GM21723 (cell line): ENCODE measurements around the gene CELA2A.
"Not testable (repeated sequence)": the region's sequence is repeated elsewhere in the genome, so short reads cannot be mapped to it uniquely, and the experiment has no call there.

Experiments
- ATAC-seq: cut with Tn5 transposase; IDR thresholded peaks from one replicate; pipeline ENCODE4 v1.9.1; 2021; ENCODE audit warnings: mild to moderate bottlenecking, moderate library complexity; ENCODE audit not compliant: unreplicated experiment

CELA2A gene

GRCh38 chr1:15444468-15445389 is 11.8 kb upstream of the CELA2A start:
- ATAC-seq, result no peak

GRCh38 chr1:15445390-15446122 is 11.0 kb upstream of the CELA2A start:
- ATAC-seq, result no peak

- no peak for ATAC-seq
Measured at GRCh38 chr1:15446212-15446611, 10.3 kb upstream of the CELA2A start.

- no peak for ATAC-seq
Measured at GRCh38 chr1:15448877-15449462, 7.6 kb upstream of the CELA2A start.

GRCh38 chr1:15449567-15449966 is 7.0 kb upstream of the CELA2A start:
- ATAC-seq, result no peak

GRCh38 chr1:15451014-15451722 is 5.4 kb upstream of the CELA2A start:
- no peak for ATAC-seq

GRCh38 chr1:15452216-15452615 is 4.3 kb upstream of the CELA2A start:
- no peak for ATAC-seq

- ATAC-seq, result no peak
Measured at GRCh38 chr1:15452866-15453571, 3.5 kb upstream of the CELA2A start.

GRCh38 chr1:15453734-15454133 is 2.8 kb upstream of the CELA2A start:
- ATAC-seq, result no peak

- ATAC-seq, result no peak
Measured at GRCh38 chr1:15454256-15454655, 2.3 kb upstream of the CELA2A start.

- no peak for ATAC-seq
Measured at GRCh38 chr1:15455522-15455921, 1.0 kb upstream of the CELA2A start.

- no peak for ATAC-seq
Measured at GRCh38 chr1:15457585-15457984, 1.1 kb downstream of the CELA2A start.

GRCh38 chr1:15458388-15458787 is 1.9 kb downstream of the CELA2A start:
- not testable (repeated sequence) for ATAC-seq

GRCh38 chr1:15459771-15460707 is 3.5 kb downstream of the CELA2A start:
- ATAC-seq, result no peak

- no peak for ATAC-seq
Measured at GRCh38 chr1:15460708-15461095, 4.2 kb downstream of the CELA2A start.

GRCh38 chr1:15463064-15463800 is 6.7 kb downstream of the CELA2A start:
- not testable (repeated sequence) for ATAC-seq

GRCh38 chr1:15463926-15464322 is 7.4 kb downstream of the CELA2A start:
- ATAC-seq, result not testable (repeated sequence)

- no peak for ATAC-seq
Measured at GRCh38 chr1:15465674-15466073, 9.1 kb downstream of the CELA2A start.
